IMR-90 (cell line): ENCODE measurements around the gene OSBPL6.

Experiments
- CTCF ChIP-seq: conservative IDR thresholded peaks from 2 replicates; pipeline ENCODE4 v1.5.1; 2012; ENCODE audit warnings: mild to moderate bottlenecking, low read depth, low read length, improper control_type of control experiment
- MAFK ChIP-seq: IDR thresholded peaks from 2 replicates; pipeline ENCODE4 v1.6.1; 2012; ENCODE audit warnings: low read depth, low read length, improper control_type of control experiment
- MXI1 ChIP-seq: IDR thresholded peaks from 2 replicates; pipeline ENCODE4 v1.6.1; 2012; ENCODE audit warnings: low read depth, mild to moderate bottlenecking, low read length, moderate library complexity, borderline replicate concordance
- POLR2A ChIP-seq: IDR thresholded peaks from 2 replicates; pipeline ENCODE4 v1.6.1; 2012; ENCODE audit warnings: mild to moderate bottlenecking, low read depth, low read length
- TF ChIP-seq, protein P1 (sequence below): fragments of 150-350 bp; IDR thresholded peaks from 2 replicates; pipeline ENCODE4 v1.6.1; 2017; ENCODE audit warnings: mild to moderate bottlenecking, antibody characterized with exemption, low read length, low read depth

- TF ChIP-seq MAFK = no peak
- no peak for TF ChIP-seq CTCF
- no peak for TF ChIP-seq MXI1
- TF ChIP-seq, protein P1, sequence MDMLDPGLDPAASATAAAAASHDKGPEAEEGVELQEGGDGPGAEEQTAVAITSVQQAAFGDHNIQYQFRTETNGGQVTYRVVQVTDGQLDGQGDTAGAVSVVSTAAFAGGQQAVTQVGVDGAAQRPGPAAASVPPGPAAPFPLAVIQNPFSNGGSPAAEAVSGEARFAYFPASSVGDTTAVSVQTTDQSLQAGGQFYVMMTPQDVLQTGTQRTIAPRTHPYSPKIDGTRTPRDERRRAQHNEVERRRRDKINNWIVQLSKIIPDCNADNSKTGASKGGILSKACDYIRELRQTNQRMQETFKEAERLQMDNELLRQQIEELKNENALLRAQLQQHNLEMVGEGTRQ = no peak
- no peak for TF ChIP-seq POLR2A
Observed at GRCh38 chr2:178330175-178331017, 136.1 kb downstream of the OSBPL6 start.
